Measurements from ENCODE around the gene CADM2.
"Not testable (repeated sequence)": the region's sequence is repeated elsewhere in the genome, so short reads cannot be mapped to it uniquely, and the experiment has no call there.

Gene CADM2

DNA sequence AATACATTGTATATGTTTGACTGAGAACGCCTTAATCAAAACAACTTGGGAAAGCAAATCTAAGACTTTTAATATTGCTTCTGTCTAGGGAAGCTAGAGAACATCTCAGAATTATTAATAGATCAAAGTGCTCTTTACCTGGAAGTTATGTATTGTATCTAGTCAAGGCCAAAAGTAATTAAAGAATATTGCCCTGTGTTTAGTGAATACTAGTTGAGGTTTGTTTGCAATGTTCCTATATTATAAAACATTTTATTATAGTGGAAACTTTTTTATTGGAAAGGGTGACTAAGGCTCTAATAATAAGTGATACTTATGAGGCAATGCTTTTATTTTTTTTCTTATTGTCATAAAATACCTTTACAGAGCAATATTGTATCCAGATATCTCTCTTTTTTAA is 118.2 kb downstream of the CADM2 start:
- no peak for DNase-seq (ENCODE audit: low read depth in 2 of 2)

DNA sequence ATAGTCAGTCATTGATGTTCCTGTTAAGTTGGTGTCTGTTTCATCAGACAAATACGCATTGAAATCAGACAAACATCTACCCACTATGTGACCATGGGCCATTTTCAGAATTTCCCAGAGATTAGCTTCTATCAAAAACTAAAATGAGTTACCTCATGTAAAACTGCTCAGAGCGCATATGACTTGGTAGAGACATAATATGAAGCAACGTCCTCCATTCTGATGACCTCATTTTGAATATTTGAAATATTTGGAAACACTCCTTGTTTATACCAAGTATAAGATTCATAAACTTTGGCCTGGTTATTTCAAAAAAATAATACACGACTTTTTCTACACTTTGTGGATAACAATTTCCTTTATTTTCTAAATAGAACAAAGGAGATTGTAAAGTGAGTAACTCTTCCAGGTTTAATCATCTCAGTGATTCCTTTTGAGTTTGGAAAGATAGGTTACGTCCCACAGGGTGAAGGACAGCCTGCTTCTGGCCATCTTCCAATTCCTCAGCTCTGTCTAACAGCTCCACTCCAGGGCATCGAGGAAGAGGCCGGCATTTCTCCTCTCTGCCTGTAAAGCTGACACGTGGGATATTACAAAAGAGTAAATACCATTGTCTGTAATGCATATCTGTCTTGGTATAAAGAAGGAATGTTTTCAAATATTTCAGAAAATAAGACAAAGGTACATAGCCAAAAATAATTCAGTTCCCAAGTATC is 122.6 kb downstream of the CADM2 start:
- no peak for DNase-seq (ENCODE audit: low read depth in 2 of 2)

DNA sequence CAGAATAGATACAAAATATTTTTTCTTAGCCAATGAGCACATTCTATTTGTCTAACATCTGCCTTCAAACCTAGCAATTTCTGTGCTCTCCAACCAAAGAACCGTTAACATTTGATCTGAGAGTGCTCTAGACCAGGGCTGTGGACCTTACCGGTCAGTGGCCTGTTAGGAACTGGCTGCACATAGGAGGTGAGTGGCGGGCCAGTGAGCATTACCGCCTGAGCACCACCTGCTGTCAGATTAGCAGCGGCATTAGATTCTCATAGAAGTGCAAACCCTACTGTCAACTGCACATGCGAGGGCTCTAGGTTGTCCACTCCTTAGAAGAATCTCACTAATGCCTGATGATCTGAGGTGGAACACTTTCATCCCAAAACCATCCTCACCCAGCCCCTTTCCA is 131.7 kb downstream of the CADM2 start:
- DNase-seq (ENCODE audit: low read depth in 2 of 2) = no peak

DNA sequence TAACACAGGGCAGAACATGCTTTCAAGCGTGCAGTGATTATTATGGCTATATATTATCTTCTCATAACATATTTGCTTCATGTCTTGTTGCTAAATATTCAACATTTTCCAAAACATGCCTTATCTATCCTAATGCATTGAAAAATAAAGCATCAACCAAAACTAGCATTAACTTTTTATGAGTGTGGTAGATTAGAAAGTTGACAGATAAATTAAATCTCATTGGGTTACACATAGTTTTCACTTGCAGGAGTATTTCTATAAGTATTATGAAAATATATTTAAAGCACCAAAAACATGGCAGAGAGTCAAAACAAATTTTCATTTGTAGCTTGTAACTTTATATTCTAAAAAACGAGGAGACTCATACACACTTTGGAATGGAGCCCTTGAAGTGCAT is 141.5 kb downstream of the CADM2 start:
- no peak for DNase-seq (ENCODE audit: low read depth in 2 of 2)

DNA sequence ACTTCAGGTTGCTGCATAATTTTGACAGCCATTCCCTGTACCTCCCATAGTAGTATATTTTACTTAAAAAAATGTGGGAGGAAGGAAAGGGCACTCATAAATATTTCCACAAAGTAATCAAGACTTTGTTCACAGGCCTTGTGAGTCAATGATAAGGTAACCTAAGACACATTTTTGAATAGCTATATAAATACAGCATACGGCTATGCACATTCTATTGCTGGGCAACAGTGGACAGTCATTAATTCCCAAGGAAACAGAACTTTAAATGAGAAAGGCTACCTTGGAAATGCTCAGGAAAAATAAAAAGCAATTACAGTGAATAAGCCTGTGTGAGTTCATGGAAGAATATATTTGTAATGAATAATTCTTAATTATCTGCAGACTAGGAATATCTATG is 144.0 kb downstream of the CADM2 start:
- no peak for DNase-seq (ENCODE audit: low read depth in 2 of 2)

DNA sequence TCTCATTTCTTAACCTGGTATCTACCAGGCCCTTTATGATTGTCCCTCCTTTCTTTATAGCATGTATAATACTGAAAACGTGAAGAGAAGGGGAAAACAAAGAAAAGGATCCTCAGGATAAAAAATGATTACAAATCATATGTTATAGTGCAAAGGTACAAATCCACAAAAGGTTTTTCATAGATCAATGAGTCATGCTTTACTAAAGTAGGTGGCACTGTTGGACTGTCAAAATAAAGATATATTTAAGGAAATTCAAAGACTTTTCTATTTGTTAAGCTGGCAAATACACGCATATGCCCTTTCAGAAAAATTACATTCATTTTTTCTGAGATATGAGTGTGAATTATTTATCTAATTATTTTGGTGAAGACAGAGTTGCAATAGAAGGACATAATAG is 151.6 kb downstream of the CADM2 start:
- no peak for DNase-seq (ENCODE audit: low read depth in 2 of 2)

DNA sequence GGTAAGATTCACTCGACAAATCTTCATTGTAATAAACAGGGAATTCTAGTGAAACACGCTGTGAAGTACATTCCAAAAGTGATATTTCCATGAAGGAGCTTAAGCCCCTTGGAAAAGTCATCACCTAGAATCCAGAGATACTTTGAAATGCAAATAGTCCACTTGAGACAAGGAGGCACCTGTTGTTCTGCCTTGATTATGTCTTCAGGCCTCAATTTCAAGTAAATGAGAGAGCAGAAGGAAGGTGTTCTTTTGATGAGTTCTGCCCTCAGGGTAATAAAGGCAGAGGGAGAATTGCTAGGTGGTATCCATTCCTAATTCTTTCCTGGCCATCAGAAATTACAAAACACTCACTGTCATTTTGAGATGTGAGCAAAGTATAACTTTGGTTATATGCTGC is 162.1 kb downstream of the CADM2 start:
- no peak for DNase-seq (ENCODE audit: low read depth in 2 of 2)

DNA sequence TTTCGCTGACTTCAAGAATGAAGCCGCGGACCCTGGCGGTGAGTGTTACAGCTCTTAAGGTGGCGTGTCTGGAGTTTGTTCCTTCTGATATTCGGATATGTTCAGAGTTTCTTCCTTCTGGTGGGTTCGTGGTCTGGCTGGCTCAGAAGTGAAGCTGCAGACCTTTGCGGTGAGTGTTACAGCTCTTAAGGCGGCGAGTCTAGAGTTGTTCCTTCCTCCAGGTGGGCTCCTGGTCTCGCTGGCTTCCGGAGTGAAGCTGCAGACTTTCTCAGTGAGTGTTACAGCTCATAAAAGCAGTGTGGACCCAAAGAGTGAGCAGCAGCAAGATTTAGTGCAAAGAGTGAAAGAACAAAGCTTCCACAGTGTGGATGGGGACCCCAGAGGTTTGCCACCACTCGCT is 174.1 kb downstream of the CADM2 start:
- not testable (repeated sequence) for DNase-seq (ENCODE audit: low read depth in 2 of 2)

DNA sequence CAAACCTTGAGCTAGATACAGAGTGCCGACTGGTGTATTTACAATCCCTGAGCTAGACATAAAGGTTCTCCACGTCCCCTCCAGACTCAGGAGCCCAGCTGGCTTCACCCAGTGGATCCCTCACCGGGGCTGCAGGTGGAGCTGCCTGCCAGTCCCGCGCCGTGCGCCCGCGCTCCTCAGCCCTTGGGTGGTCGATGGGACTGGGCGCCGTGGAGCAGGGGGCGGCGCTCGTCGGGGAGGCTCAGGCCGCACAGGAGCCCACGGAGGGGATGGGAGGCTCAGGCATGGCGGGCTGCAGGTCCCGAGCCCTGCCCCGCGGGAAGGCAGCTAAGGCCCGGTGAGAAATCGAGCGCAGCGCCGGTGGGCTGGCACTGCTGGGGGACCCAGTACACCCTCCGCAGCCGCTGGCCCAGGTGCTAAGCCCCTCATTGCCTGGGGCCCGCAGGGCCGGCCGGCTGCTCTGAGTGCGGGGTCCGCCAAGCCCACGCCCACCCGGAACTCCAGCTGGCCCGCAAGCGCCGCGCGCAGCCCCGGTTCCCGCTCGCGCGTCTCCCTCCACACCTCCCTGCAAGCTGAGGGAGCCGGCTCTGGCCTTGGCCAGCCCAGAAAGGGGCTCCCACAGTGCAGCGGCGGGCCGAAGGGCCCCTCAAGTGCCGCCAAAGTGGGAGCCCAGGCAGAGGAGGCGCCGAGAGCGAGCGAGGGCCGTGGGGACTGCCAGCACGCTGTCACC is 175.1 kb downstream of the CADM2 start:
- not testable (repeated sequence) for DNase-seq (ENCODE audit: low read depth in 2 of 2)

DNA sequence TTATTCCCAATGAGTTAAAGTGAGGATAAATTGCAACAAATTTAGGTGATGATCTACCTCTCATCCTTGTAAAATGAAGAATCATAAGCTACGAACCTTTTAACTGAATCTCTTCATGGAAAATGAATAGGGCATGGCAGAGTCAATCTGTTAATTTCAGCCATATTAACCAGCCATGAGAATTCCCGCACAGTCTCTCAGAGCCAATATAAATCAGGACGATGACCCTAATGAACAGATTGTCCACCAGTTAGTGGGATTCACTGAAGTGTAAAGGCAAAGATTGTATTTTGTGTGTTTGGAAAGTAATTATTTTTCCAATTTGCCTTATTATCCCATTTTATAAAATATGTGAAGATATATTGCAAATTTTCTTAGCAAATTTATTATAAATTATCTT is 183.8 kb downstream of the CADM2 start:
- DNase-seq (ENCODE audit: low read depth in 2 of 2) = no peak

DNA sequence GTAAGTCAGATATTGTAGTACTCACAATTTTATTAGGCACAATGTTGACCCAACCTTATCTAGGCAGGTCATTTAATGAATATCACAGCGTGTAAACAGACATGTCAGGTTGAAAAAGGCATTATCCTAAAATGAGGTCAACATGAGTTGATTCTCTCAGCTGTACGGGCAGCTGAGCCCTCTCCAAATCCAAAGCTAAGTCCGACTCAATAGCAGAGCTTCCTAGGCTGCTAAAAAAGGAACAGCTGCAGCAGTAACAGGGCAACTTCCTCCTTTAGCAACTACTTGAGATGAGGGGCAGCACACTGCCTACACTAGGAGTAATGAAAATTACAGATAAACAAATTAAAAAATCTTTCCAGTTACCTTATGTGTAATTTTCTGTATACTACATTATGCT is 189.2 kb downstream of the CADM2 start:
- DNase-seq (ENCODE audit: low read depth in 2 of 2) = no peak

DNA sequence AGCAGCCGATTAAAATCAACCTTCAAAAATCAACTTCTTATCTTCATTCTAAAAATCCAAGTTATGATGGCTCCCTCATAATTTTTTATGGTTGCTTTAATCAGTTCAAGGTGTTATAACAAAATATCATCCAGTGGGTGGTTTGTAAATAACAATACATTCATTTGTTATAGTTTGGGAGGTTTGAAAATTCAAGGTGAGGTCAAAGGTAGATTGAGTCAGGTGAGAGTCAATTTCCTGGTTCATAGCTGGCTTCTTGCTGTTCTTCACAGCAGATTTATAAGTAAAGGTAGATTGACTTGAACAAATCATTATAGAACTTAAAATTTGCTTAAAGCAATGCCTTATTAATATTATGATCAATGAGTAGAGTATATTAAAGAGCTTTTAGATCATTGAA is 192.8 kb downstream of the CADM2 start:
- no peak for DNase-seq (ENCODE audit: low read depth in 2 of 2)

DNA sequence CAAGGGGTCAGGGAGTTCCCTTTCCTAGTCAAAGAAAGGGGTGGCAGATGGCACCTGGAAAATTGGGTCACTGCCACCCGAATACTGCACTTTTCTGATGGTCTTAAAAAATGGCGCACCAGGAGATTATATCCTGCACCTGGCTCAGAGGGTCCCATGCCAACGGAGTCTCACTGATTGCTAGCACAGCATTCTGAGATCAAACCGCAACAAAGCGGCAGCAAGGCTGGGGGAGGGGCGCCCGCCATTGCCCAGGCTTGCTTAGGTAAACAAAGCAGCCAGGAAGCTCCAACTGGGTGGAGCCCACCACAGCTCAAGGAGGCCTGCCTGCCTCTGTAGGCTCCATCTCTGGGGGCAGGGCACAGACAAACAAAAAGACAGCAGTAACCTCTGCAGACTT is 194.5 kb downstream of the CADM2 start:
- DNase-seq (ENCODE audit: low read depth in 2 of 2) = not testable (repeated sequence)

DNA sequence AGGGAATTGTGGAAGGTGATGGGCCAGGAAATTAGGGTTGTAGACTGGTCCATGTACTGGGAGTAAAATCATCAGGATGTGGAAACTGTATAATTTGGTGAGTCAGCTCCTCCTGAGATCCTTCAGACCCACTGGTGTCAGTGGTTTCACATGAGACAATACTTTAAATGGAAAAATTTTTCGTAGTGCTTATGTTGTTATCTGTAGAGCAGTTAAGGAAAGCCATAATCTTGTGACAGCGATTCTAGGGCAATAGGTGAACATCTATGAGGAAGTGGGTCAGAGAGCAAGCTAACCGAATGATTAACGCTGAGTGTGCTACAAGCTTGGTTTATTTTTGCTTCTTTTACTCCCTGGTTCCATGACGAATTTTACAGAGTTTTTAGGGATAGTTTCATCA is 200.6 kb downstream of the CADM2 start:
- DNase-seq (ENCODE audit: low read depth in 2 of 2) = no peak

DNA sequence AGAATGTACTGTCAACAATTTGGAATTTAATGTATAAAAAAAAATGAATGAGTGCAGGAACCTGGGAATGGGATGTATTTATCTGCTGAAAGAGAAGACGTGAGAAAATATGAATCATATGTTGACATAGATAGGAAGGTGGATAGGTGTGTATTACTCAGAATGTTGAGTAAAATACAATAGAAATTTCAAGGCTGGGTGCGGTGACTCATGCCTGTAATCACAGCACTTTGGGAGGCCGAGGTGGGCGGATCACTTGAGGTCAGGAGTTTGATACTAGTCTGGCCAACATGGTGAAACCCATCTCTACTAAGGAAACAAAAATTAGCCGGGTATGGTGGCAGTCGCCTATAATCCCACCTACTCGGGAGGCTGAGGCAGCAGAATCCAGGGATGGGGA is 202.8 kb downstream of the CADM2 start:
- no peak for DNase-seq (ENCODE audit: low read depth in 2 of 2)

DNA sequence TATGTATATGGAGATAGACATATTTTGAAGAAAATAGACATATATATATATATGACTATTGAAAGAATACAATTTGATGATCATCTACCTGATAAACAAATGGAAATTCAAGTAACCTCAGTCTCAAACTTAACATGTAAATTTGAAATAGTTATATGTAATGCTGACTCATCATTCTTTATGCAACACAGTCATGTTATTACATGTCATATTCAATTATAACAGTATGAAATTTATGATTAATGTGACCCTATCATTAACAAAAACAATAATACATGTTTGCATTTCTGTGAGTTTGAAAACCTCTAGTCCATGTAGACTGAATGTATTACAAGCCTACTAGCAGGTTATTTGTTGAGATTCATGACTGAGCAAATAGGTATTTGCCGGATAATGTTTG is 204.1 kb downstream of the CADM2 start:
- no peak for DNase-seq (ENCODE audit: low read depth in 2 of 2)

DNA sequence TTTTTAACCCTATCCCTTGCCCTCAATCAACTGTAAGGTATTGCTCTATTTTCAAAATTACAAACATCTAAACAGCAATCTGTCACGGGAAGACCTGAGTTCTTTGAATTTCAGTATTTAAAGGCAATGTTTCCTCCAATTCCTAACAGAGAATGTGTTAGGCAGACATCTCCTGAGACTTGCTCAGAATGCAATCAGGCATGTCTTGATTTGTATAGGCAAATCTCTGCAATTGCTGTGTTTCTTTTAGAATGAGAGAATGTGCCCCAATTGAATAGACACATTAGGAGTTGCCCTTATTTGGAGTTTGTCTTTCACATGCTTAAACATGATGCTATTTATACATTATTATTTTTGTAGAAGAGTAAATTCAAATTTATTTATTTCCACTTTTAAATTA is 205.6 kb downstream of the CADM2 start:
- DNase-seq (ENCODE audit: low read depth in 2 of 2) = no peak

DNA sequence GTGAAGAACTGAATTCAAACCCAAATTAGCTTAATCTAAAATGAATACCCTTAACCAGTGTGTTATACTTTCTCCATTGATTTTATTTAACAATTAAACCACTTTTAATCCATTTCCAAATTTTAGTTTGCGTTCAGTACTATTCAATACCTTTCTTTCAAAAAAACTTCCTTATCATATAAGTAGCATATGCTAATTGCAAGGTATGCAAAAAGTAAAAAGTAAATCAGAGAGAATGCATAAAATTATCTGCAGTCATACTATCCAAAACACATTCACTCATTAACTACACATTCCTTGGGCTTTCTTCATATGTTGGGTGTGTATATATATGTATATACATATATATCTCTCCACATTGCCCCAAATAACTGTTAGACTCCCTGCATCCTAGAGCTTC is 208.8 kb downstream of the CADM2 start:
- DNase-seq (ENCODE audit: low read depth in 2 of 2) = no peak

DNA sequence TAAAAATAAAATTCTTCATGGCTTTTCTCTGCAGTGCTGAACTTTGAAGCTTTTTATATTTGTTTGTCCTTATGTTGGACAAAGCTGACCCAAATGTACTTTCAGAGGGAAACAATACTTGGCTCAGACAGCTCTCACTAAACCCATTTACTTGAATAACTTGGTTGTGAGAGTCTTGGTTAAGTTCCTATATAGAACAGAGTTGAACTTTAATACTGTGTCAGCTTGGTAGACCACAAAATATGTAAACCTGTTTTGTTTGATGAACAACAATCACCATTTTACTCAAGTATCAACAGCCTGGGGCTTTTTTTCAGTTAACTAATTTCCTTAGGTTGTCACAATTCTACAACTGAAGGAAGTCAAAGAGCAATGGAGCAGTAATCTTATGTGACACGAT is 211.9 kb downstream of the CADM2 start:
- no peak for DNase-seq (ENCODE audit: low read depth in 2 of 2)

DNA sequence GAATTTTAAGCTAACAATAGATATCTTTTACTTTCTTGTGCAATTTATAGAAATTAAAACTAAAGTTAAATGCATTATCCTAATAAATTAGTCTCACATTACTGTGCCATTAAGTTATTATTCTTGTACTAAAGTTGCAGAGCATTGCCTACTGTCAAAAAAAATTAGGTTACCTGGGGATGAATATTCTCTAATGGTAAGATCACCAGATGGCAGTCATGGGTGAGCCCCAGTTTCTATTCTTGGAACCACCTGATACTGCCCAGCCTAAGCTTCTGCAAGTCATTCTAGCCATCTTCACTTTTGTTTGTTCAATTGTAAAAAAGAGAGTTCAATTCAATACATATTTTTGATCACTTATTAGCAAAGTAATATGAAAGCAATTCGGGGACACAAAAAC is 213.2 kb downstream of the CADM2 start:
- no peak for DNase-seq (ENCODE audit: low read depth in 2 of 2)

DNA sequence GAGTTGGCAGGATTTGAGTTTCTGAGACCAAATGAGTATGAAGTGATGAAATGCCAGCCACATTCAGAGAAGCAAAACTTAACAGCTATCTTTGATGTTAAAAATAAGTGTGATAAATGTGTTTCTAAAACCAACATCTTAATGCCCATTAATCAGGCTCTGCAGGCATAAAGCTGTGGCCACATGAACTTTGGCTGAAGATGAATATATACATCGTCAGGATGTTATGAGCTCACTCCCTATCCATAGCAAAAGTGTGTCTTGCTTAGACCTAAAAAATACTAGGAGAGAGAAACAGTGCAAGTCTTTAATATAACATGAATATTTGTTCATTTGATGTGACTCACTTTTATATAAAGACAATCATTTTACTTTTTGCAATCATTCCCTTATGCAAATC is 218.0 kb downstream of the CADM2 start:
- DNase-seq (ENCODE audit: low read depth in 2 of 2) = no peak

DNA sequence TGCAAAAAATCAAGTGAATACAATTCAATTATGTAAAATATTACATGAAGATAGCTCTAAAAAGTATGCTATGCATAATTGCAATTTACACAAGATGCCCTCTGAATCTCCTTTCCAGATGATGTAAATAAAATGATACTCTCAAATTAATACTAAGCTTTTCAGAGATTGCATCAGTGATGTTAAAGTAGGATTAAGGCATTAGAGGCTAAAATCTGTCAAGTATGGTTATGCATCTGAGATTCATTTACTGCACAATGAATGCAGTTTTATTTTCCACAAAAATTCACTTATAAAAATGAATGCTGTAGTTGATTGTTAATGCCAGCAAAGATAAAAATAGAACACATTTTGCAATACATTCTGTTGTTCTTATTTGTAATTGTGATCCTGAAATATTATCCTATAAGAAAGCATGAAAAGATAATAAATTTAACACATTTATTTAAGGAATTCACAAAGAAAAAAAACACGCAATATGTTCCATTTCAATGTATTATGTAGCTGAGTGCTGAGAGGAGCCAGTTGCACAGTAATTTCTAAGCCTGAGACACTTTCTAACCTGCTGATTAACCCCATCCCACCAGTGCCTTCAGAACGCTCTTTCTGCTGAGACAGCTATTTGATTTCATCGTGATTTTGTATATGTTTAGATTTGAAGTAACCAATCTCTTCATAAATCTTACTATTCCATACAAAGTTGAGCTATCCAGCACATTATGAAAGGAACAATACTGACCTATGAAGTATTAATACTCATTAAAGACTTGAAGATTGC is 224.4 kb downstream of the CADM2 start:
- no peak for DNase-seq (ENCODE audit: low read depth in 2 of 2)

DNA sequence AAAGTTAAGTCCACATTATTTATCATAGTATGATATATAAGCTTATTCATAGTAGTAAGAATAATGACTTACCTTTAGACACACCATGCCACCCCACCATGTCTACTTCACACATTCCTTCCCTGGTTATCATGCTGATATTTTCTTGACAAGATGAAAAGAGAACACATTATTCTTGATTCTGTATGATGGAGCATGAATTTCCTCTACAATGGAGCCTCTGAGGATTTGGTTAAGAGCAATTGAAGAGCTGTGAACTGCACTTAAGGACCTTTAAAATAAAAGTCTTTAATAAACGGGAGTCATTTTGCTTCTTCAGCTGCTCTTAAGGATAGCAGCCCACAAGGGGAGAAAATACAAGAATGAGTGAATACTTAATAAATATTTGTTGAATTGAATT is 226.7 kb downstream of the CADM2 start:
- no peak for DNase-seq (ENCODE audit: low read depth in 2 of 2)
